HCT116 (cell line): Measurements from ENCODE around the gene MAML3. TPM values are rescaled to one million over a fixed set of nuclear protein-coding genes. Genes with fewer than 3 reads are reported as not detected.

Experiments
- ATAC-seq: fragments of 200-7000 bp; cut with Tn5 transposase; 2 replicates; pipeline ENCODE4 v1.9.1; 2020; ENCODE audit warnings: mild to moderate bottlenecking, moderate library complexity
- BruUV-seq: library from RNA; stranded (reverse); fragments of 400-500 nt; replicated peaks from 2 replicates; lab custom pipeline; 2021; lab: Mats Ljungman, UMichigan
- CTCF ChIA-PET: fragments of 300-600 bp; sonication (Branson Sonifier 250); formaldehyde crosslinking; loops from one replicate; lab custom pipeline; 2021; ENCODE audit warnings: antibody characterized with exemption; lab: Charles Lee
- POLR2A ChIA-PET: fragments of 300-600, 350-600 bp; sonication (Branson Sonifier 250); formaldehyde crosslinking; loops from one replicate; lab custom pipeline; 2021; ENCODE audit warnings: antibody characterized with exemption; lab: Charles Lee
- RAD21 ChIA-PET, 2 experiments: fragments of 300-600 bp; sonication (Branson Sonifier 250); formaldehyde crosslinking; loops; one replicate each; lab custom pipeline; 2023; ENCODE audit warnings: low total read pairs in 2 of 2; ENCODE audit not compliant: uncharacterized antibody in 2 of 2, unreplicated experiment in 2 of 2, low non-redundant PET in 1 of 2; lab: Charles Lee
- DNase-seq: peaks from one replicate; pipeline ENCODE4 v3.0.0-alpha.2; 2010; ENCODE audit warnings: low read depth, low spot score
- H2AFZ ChIP-seq: fragments of 200-600 bp; shearing (Covaris generic), sonication (generic); 2 replicates; pipeline ENCODE4 v1.6.1; 2017; ENCODE audit warnings: low read depth, mixed run types, mixed read lengths, antibody characterized with exemption, low read length; ENCODE audit not compliant: poor library complexity, severe bottlenecking
- H3K27ac ChIP-seq: 2 replicates; pipeline ENCODE4 v1.5.1; 2012; ENCODE audit warnings: low read depth, low read length
- H3K27me3 ChIP-seq: fragments of 200-600 bp; sonication (generic); 2 replicates; pipeline ENCODE4 v1.6.1; 2016; ENCODE audit warnings: mixed run types, low read length, mixed read lengths; ENCODE audit not compliant: insufficient read depth
- H3K36me3 ChIP-seq, 2 experiments: fragments of 200-500 bp in 1 of 2; fragments of 200-600 bp in 1 of 2; sonication (Bioruptor generic) in 1 of 2; sonication (generic) in 1 of 2; 2 replicates each; pipeline versions ENCODE4 v1.5.1 to v1.6.1; 2014 to 2016; ENCODE audit warnings: low read length in 2 of 2, inconsistent platforms in 1 of 2, mixed read lengths in 1 of 2, mixed run types in 1 of 2; ENCODE audit not compliant: insufficient read depth in 2 of 2, control insufficient read depth in 1 of 2
- H3K4me1 ChIP-seq, 2 experiments: fragments of 200-600 bp in 1 of 2; sonication (generic) in 1 of 2; 2 replicates each; pipeline versions ENCODE4 v1.5.1 to v1.6.1; 2012 to 2017; ENCODE audit warnings: low read length in 2 of 2, inconsistent platforms in 1 of 2, mild to moderate bottlenecking in 1 of 2, mixed read lengths in 1 of 2, mixed run types in 1 of 2, moderate library complexity in 1 of 2; ENCODE audit not compliant: insufficient read depth in 2 of 2, control insufficient read depth in 1 of 2
- H3K4me2 ChIP-seq: fragments of 200-600 bp; sonication (generic); 2 replicates; pipeline ENCODE4 v1.6.1; 2017; ENCODE audit warnings: mixed run types, low read length, mixed read lengths
- H3K4me3 ChIP-seq, 2 experiments: fragments of 200-600 bp in 1 of 2; sonication (generic) in 1 of 2; replicated peaks in 1 of 2; 2 replicates each; pipeline ENCODE4 v1.5.1; 2011 to 2016; ENCODE audit warnings: low read length in 2 of 2, control low read depth in 1 of 2, low read depth in 1 of 2, mild to moderate bottlenecking in 1 of 2, mixed read lengths in 1 of 2, mixed run types in 1 of 2
- H3K79me2 ChIP-seq: fragments of 200-600 bp; sonication (generic); 2 replicates; pipeline ENCODE4 v1.6.1; 2017; ENCODE audit warnings: mild to moderate bottlenecking, mixed run types, low read length, moderate library complexity, mixed read lengths; ENCODE audit not compliant: insufficient read depth
- H3K9ac ChIP-seq: fragments of 200-600 bp; sonication (generic); 2 replicates; pipeline ENCODE4 v1.6.1; 2016; ENCODE audit warnings: low read length, mixed read lengths
- H3K9me2 ChIP-seq: fragments of 200-600 bp; sonication (generic), shearing (Covaris generic); 2 replicates; pipeline ENCODE4 v1.6.1; 2017; ENCODE audit warnings: mixed run types, mild to moderate bottlenecking, moderate library complexity; ENCODE audit not compliant: insufficient read depth
- H3K9me3 ChIP-seq, 2 experiments: fragments of 200-500 bp in 1 of 2; fragments of 200-600 bp in 1 of 2; sonication (Bioruptor generic) in 1 of 2; sonication (generic) in 1 of 2; 2 replicates each; pipeline ENCODE4 v1.6.1; 2014 to 2017; ENCODE audit warnings: low read length in 2 of 2, mixed read lengths in 2 of 2, inconsistent platforms in 1 of 2, low read depth in 1 of 2, mild to moderate bottlenecking in 1 of 2, mixed run types in 1 of 2, moderate library complexity in 1 of 2; ENCODE audit not compliant: control insufficient read depth in 1 of 2, insufficient read depth in 1 of 2
- H4K20me1 ChIP-seq: fragments of 200-600 bp; sonication (generic), shearing (Covaris generic); 2 replicates; pipeline ENCODE4 v1.6.1; 2017; ENCODE audit warnings: mixed run types, mild to moderate bottlenecking, moderate library complexity; ENCODE audit not compliant: insufficient read depth
- CBX3 ChIP-seq: IDR thresholded peaks from 2 replicates; pipeline ENCODE4 v1.6.1; 2012; ENCODE audit warnings: low read depth
- CEBPB ChIP-seq: IDR thresholded peaks from 2 replicates; pipeline ENCODE4 v1.6.1; 2012; ENCODE audit warnings: low read depth
- EGR1 ChIP-seq: IDR thresholded peaks from 2 replicates; pipeline ENCODE4 v1.6.1; 2012; ENCODE audit warnings: low read depth
- ELF1 ChIP-seq: IDR thresholded peaks from 2 replicates; pipeline ENCODE4 v1.6.1; 2012; ENCODE audit warnings: low read depth, borderline replicate concordance
- EZH2phosphoT487 ChIP-seq: fragments of 200-600 bp; IDR thresholded peaks from 2 replicates; pipeline ENCODE4 v1.6.1; 2018; ENCODE audit warnings: antibody characterized with exemption, borderline replicate concordance
- JUND ChIP-seq: IDR thresholded peaks from 2 replicates; pipeline ENCODE4 v1.6.1; 2012
- POLR2AphosphoS5 ChIP-seq: IDR thresholded peaks from 2 replicates; pipeline ENCODE4 v1.6.1; 2011; ENCODE audit warnings: mild to moderate bottlenecking, low read depth, low read length, moderate library complexity
- RAD21 ChIP-seq: IDR thresholded peaks from 2 replicates; pipeline ENCODE4 v1.6.1; 2012; ENCODE audit warnings: low read depth, mild to moderate bottlenecking
- TCF7L2 ChIP-seq: IDR thresholded peaks from 2 replicates; pipeline ENCODE4 v1.7.0; 2011; ENCODE audit warnings: borderline replicate concordance, inconsistent platforms; ENCODE audit not compliant: insufficient read depth, insufficient read length; ENCODE audit errors: extremely low read depth
- YY1 ChIP-seq: IDR thresholded peaks from 2 replicates; pipeline ENCODE4 v1.6.1; 2011; ENCODE audit warnings: low read length, low read depth, moderate library complexity, mild to moderate bottlenecking; ENCODE audit not compliant: insufficient replicate concordance; ENCODE audit errors: extremely low read depth
- intact Hi-C: fragments of 100-400 bp; cut with micrococcal nuclease; formaldehyde crosslinking; loops from 2 replicates; pipeline ENCODE4 v1.10.0; 2022
- total RNA-seq: library from RNA; stranded (reverse); gene quantifications from one replicate; pipeline ENCODE4 v1.2.1, GENCODE V29; 2021; ENCODE audit not compliant: unreplicated experiment
- TF ChIP-seq, protein P1 (sequence below): IDR thresholded peaks from 2 replicates; pipeline ENCODE4 v1.6.1; 2012
- TF ChIP-seq, protein P2 (sequence below): IDR thresholded peaks from 2 replicates; pipeline ENCODE4 v1.6.1; 2011; ENCODE audit warnings: mild to moderate bottlenecking, low read length, moderate library complexity; ENCODE audit not compliant: insufficient replicate concordance; ENCODE audit errors: extremely low read depth
- TF ChIP-seq, protein P3 (sequence below), 3 experiments: fragments of 200-600 bp in 1 of 3; sonication (generic) in 1 of 3; IDR thresholded peaks in 2 of 3; conservative IDR thresholded peaks in 1 of 3; 2 replicates each; pipeline ENCODE4 v1.5.1; 2012 to 2017; ENCODE audit warnings: low read depth in 2 of 3, low read length in 2 of 3, antibody characterized with exemption in 1 of 3, borderline replicate concordance in 1 of 3, control low read depth in 1 of 3, mild to moderate bottlenecking in 1 of 3, mixed read lengths in 1 of 3, mixed run types in 1 of 3, moderate library complexity in 1 of 3; ENCODE audit not compliant: insufficient read depth in 1 of 3
- TF ChIP-seq, protein P4 (sequence below): IDR thresholded peaks from 2 replicates; pipeline ENCODE4 v1.6.1; 2012; ENCODE audit warnings: low read depth

Gene MAML3
- total RNA-seq, 1 experiment from 2014 or later: 3.1 TPM

DNA sequence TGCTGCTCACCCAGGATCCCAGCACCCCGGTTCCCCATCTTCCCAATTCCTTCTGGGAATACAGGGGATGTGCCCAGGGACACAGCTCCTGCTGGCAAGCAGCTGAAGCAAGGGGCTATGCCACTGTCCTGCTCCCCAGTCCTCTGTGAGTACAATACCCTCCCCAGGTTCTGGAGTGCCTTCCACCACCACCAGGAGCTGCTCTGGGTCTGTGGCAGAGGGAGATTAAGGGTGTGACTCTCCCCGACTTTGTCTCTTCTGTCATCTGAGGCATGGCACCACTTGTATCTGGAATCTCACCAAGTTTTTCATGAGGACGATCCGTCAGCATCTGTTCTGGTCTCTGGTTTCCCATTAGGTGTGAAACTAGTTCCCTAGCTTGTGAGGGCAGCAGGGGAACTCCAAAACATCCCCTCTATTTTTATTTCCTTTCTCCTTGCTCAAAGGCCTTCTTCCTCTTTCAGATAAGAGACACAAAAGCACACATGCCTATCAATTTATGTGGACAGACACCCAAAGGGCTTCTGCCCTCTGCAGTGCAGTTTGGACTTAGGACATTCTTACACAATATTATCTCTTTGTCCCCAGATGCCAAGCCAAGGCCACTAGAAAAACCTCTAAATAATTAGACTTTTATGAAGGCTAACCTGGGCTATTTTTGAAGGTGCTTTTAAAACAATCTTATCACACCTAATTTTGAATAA lies 461.5 kb downstream of the MAML3 start:
- H4K20me1 ChIP-seq: no peaks in the 10 kb centered on the region
- H3K36me3 ChIP-seq: no peaks in the 10 kb centered on the region
- no peak overlapping the region for H3K9ac ChIP-seq
- ATAC-seq: peak; percentile 61; the same call in 1 of the 2 replicates
- intact Hi-C loops: no loop called here
- no peaks in the 10 kb centered on the region for H3K9me2 ChIP-seq
- CTCF ChIA-PET: interaction anchor here (0.8 kb wide), 1 partner anchor 13 kb away, joined by 3 read pairs; no protein-coding TSS in a partner anchor
- H3K4me1 ChIP-seq: no peaks in the 10 kb centered on the region
- no peaks in the 10 kb centered on the region for H3K79me2 ChIP-seq
- H3K9me3 ChIP-seq: no peaks in the 10 kb centered on the region
- H3K27me3 ChIP-seq: no peaks in the 10 kb centered on the region
- H3K4me2 ChIP-seq: no peak overlapping the region
- BruUV-seq: no TSS peak
- RAD21 ChIA-PET: no interaction called here
- H2AFZ ChIP-seq: no peak overlapping the region
- DNase-seq: no peak
- H3K27ac ChIP-seq: no peak overlapping the region
- no peak overlapping the region for H3K4me3 ChIP-seq
- POLR2A ChIA-PET: no interaction called here
- TF ChIP-seq, protein P1, sequence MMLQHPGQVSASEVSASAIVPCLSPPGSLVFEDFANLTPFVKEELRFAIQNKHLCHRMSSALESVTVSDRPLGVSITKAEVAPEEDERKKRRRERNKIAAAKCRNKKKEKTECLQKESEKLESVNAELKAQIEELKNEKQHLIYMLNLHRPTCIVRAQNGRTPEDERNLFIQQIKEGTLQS: no peak
- TF ChIP-seq, protein P2, sequence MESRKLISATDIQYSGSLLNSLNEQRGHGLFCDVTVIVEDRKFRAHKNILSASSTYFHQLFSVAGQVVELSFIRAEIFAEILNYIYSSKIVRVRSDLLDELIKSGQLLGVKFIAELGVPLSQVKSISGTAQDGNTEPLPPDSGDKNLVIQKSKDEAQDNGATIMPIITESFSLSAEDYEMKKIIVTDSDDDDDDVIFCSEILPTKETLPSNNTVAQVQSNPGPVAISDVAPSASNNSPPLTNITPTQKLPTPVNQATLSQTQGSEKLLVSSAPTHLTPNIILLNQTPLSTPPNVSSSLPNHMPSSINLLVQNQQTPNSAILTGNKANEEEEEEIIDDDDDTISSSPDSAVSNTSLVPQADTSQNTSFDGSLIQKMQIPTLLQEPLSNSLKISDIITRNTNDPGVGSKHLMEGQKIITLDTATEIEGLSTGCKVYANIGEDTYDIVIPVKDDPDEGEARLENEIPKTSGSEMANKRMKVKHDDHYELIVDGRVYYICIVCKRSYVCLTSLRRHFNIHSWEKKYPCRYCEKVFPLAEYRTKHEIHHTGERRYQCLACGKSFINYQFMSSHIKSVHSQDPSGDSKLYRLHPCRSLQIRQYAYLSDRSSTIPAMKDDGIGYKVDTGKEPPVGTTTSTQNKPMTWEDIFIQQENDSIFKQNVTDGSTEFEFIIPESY: no peak
- TF ChIP-seq CEBPB (no peak), RAD21 (peak; percentile 35), ELF1 (no peak), TCF7L2 (no peak), EGR1 (no peak), EZH2phosphoT487 (no peak), JUND (no peak), POLR2AphosphoS5 (no peak), CBX3 (no peak), YY1 (no peak)
- TF ChIP-seq, protein P3, sequence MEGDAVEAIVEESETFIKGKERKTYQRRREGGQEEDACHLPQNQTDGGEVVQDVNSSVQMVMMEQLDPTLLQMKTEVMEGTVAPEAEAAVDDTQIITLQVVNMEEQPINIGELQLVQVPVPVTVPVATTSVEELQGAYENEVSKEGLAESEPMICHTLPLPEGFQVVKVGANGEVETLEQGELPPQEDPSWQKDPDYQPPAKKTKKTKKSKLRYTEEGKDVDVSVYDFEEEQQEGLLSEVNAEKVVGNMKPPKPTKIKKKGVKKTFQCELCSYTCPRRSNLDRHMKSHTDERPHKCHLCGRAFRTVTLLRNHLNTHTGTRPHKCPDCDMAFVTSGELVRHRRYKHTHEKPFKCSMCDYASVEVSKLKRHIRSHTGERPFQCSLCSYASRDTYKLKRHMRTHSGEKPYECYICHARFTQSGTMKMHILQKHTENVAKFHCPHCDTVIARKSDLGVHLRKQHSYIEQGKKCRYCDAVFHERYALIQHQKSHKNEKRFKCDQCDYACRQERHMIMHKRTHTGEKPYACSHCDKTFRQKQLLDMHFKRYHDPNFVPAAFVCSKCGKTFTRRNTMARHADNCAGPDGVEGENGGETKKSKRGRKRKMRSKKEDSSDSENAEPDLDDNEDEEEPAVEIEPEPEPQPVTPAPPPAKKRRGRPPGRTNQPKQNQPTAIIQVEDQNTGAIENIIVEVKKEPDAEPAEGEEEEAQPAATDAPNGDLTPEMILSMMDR (IDR thresholded peaks at IDR 0.05 in 2 of 3, conservative IDR thresholded peaks at IDR 0.05 in 1 of 3; ENCODE audit: borderline replicate concordance in 1 of 3, insufficient read depth in 1 of 3, low read depth in 2 of 3, low read length in 2 of 3): peak in 2 of 3 experiments; percentile 18 to 25; a peak in 1 of 6 replicates
- TF ChIP-seq, protein P4, sequence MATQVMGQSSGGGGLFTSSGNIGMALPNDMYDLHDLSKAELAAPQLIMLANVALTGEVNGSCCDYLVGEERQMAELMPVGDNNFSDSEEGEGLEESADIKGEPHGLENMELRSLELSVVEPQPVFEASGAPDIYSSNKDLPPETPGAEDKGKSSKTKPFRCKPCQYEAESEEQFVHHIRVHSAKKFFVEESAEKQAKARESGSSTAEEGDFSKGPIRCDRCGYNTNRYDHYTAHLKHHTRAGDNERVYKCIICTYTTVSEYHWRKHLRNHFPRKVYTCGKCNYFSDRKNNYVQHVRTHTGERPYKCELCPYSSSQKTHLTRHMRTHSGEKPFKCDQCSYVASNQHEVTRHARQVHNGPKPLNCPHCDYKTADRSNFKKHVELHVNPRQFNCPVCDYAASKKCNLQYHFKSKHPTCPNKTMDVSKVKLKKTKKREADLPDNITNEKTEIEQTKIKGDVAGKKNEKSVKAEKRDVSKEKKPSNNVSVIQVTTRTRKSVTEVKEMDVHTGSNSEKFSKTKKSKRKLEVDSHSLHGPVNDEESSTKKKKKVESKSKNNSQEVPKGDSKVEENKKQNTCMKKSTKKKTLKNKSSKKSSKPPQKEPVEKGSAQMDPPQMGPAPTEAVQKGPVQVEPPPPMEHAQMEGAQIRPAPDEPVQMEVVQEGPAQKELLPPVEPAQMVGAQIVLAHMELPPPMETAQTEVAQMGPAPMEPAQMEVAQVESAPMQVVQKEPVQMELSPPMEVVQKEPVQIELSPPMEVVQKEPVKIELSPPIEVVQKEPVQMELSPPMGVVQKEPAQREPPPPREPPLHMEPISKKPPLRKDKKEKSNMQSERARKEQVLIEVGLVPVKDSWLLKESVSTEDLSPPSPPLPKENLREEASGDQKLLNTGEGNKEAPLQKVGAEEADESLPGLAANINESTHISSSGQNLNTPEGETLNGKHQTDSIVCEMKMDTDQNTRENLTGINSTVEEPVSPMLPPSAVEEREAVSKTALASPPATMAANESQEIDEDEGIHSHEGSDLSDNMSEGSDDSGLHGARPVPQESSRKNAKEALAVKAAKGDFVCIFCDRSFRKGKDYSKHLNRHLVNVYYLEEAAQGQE: no peak
- TF ChIP-seq, all 23 proteins: peak for 2
